Neural progenitor cell (in vitro differentiated cells): ENCODE measurements around the gene CELSR3.

Experiments
- EZH2phosphoT487 ChIP-seq: fragments of 200-600 bp; sonication (generic); IDR thresholded peaks from 2 replicates; pipeline ENCODE4 v1.6.1; 2017; ENCODE audit warnings: antibody characterized with exemption
- TF ChIP-seq, protein P1 (sequence below): fragments of 200-600 bp; sonication (generic); IDR thresholded peaks from 2 replicates; pipeline ENCODE4 v1.5.1; 2017; ENCODE audit warnings: antibody characterized with exemption, mild to moderate bottlenecking

DNA sequence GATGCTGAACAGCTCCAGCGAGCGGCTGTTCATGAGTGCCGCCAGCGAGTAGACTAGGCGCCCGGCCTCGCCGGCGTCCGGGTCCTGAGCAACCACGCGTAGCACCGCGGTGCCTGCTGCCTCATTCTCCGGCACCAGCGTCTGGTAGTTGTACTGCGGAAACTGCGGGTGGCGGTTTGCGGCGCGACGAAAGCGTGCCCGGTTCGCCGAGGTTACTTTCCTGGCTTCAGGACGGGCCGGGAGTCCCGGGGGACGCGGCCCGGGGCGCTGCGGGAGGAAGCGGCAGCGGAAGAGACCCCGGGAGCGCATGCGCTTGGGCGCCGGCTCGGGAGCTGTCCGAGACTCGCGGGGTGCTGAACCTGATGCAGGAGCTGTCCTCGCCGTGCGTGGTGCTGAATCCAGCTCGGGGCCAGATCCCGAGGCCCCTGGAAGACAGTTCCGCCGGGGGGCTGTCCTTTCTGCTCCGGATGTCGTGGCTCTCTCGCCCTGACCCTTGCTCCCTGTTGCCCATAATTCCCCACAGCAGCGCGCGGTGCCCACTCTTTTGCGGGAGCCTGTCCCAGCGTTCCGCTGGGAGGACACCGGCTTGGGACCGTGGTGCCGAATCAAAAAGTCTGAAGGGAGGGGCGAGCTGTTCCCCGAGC, 1.1 kb downstream of the CELSR3 start:
- TF ChIP-seq, protein P1, sequence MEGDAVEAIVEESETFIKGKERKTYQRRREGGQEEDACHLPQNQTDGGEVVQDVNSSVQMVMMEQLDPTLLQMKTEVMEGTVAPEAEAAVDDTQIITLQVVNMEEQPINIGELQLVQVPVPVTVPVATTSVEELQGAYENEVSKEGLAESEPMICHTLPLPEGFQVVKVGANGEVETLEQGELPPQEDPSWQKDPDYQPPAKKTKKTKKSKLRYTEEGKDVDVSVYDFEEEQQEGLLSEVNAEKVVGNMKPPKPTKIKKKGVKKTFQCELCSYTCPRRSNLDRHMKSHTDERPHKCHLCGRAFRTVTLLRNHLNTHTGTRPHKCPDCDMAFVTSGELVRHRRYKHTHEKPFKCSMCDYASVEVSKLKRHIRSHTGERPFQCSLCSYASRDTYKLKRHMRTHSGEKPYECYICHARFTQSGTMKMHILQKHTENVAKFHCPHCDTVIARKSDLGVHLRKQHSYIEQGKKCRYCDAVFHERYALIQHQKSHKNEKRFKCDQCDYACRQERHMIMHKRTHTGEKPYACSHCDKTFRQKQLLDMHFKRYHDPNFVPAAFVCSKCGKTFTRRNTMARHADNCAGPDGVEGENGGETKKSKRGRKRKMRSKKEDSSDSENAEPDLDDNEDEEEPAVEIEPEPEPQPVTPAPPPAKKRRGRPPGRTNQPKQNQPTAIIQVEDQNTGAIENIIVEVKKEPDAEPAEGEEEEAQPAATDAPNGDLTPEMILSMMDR, result no peak
- no peak for TF ChIP-seq EZH2phosphoT487
